ENCODE results near the gene ENPP4. TPM values are rescaled to one million over a fixed set of nuclear protein-coding genes. Genes with fewer than 3 reads are reported as not detected.
"Not testable (repeated sequence)": the region's sequence is repeated elsewhere in the genome, so short reads cannot be mapped to it uniquely, and the experiment has no call there.

ENPP4 gene
- total RNA-seq, 1 experiment from 2014 or later = 5.4 TPM

DNA sequence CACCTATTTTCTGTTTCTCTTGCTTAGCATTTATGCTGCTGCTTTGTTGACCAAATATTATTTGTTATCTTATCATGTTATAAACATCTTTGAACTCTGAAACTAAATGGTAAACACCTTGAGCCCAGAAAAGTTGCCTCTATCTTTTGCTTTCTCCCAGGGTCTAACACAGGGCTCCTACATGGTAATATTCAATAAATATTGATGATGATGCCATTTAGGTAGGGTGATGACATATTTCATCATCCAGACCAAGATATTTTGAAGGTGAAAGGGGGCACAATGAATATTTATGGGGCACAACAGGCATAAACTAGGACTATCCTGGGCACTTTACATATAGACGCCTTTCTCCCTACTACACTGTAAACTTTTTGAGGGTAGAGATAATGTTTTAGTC, 11.6 kb upstream of the ENPP4 start:
- intact Hi-C loops (cut with micrococcal nuclease; ENCODE audit: unreplicated experiment) (no loop called here), in situ Hi-C loops (cut with HindIII; ENCODE audit: low pct_unique_long_range_greater_than_20kb, low sequenced_read_pairs) (no loop called here)
- BruUV-seq (replicated peaks) = no TSS peak
- Histone ChIP-seq H3K27ac (ENCODE audit: low read length) (no peak overlapping the region), H3K4me1 (ENCODE audit: control insufficient read depth, insufficient read depth, low read length) (no peaks in the 10 kb centered on the region), H3K27me3 (ENCODE audit: control insufficient read depth, insufficient read depth, low read length) (no peaks in the 10 kb centered on the region), H3K4me3 (ENCODE audit: low read depth in 2 of 2, low read length in 2 of 2) (no peak overlapping the region), H3K36me3 (ENCODE audit: control insufficient read depth, insufficient read depth, low read length) (no peaks in the 10 kb centered on the region), H3K9me3 (ENCODE audit: control insufficient read depth, insufficient read depth, low read depth, low read length) (no peaks in the 10 kb centered on the region)
- CTCF ChIA-PET = no interaction called here
- no peak for TF ChIP-seq SIN3A (IDR thresholded peaks at IDR 0.05; ENCODE audit: borderline replicate concordance, insufficient read depth, low read depth, low read length)
- no peak for TF ChIP-seq TCF7L2 (IDR thresholded peaks at IDR 0.05; ENCODE audit: low read depth, low read length)
- no peak for TF ChIP-seq POLR2AphosphoS5 (IDR thresholded peaks at IDR 0.05; ENCODE audit: low read depth, low read length)
- TF ChIP-seq, protein P1, sequence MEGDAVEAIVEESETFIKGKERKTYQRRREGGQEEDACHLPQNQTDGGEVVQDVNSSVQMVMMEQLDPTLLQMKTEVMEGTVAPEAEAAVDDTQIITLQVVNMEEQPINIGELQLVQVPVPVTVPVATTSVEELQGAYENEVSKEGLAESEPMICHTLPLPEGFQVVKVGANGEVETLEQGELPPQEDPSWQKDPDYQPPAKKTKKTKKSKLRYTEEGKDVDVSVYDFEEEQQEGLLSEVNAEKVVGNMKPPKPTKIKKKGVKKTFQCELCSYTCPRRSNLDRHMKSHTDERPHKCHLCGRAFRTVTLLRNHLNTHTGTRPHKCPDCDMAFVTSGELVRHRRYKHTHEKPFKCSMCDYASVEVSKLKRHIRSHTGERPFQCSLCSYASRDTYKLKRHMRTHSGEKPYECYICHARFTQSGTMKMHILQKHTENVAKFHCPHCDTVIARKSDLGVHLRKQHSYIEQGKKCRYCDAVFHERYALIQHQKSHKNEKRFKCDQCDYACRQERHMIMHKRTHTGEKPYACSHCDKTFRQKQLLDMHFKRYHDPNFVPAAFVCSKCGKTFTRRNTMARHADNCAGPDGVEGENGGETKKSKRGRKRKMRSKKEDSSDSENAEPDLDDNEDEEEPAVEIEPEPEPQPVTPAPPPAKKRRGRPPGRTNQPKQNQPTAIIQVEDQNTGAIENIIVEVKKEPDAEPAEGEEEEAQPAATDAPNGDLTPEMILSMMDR (IDR thresholded peaks at IDR 0.05) = no peak
- TF ChIP-seq, protein P2, sequence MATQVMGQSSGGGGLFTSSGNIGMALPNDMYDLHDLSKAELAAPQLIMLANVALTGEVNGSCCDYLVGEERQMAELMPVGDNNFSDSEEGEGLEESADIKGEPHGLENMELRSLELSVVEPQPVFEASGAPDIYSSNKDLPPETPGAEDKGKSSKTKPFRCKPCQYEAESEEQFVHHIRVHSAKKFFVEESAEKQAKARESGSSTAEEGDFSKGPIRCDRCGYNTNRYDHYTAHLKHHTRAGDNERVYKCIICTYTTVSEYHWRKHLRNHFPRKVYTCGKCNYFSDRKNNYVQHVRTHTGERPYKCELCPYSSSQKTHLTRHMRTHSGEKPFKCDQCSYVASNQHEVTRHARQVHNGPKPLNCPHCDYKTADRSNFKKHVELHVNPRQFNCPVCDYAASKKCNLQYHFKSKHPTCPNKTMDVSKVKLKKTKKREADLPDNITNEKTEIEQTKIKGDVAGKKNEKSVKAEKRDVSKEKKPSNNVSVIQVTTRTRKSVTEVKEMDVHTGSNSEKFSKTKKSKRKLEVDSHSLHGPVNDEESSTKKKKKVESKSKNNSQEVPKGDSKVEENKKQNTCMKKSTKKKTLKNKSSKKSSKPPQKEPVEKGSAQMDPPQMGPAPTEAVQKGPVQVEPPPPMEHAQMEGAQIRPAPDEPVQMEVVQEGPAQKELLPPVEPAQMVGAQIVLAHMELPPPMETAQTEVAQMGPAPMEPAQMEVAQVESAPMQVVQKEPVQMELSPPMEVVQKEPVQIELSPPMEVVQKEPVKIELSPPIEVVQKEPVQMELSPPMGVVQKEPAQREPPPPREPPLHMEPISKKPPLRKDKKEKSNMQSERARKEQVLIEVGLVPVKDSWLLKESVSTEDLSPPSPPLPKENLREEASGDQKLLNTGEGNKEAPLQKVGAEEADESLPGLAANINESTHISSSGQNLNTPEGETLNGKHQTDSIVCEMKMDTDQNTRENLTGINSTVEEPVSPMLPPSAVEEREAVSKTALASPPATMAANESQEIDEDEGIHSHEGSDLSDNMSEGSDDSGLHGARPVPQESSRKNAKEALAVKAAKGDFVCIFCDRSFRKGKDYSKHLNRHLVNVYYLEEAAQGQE (IDR thresholded peaks at IDR 0.05; ENCODE audit: insufficient read depth in 1 of 2, low read depth in 2 of 2, low read length in 1 of 2) = no peak
- ATAC-seq (no peak), DNase-seq (ENCODE audit: low read depth, low spot score) (no peak)
- POLR2A ChIA-PET = no interaction called here

DNA sequence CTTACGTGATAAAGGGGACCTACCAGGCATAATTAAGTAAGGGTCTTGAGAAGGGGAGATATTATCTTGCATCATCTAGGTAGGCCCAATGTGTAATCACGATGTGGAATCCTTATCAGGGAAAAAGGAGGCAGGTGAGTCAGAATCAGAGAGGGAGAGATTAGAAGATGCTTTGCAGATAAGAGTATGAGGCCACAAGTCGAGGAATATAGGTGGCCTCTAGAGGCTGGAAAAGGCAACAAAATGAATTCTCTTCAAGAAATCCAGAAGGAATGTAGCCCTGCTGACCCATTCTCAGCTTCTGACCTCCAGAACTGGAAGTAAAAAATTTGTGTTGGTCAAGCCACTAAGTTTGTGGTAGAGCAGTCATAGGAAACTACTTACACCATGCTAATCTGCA, 11.0 kb upstream of the ENPP4 start:
- in situ Hi-C loops (cut with HindIII; ENCODE audit: low pct_unique_long_range_greater_than_20kb, low sequenced_read_pairs) (no loop called here), intact Hi-C loops (cut with micrococcal nuclease; ENCODE audit: unreplicated experiment) (no loop called here)
- TF ChIP-seq, protein P1 (IDR thresholded peaks at IDR 0.05) = no peak
- TF ChIP-seq POLR2AphosphoS5 (IDR thresholded peaks at IDR 0.05; ENCODE audit: low read depth, low read length) (no peak), TCF7L2 (IDR thresholded peaks at IDR 0.05; ENCODE audit: low read depth, low read length) (no peak), SIN3A (IDR thresholded peaks at IDR 0.05; ENCODE audit: borderline replicate concordance, insufficient read depth, low read depth, low read length) (no peak)
- TF ChIP-seq, protein P2 (IDR thresholded peaks at IDR 0.05; ENCODE audit: insufficient read depth in 1 of 2, low read depth in 2 of 2, low read length in 1 of 2) = no peak
- no peaks in the 10 kb centered on the region for H3K36me3 ChIP-seq (ENCODE audit: control insufficient read depth, insufficient read depth, low read length)
- no peaks in the 10 kb centered on the region for H3K4me1 ChIP-seq (ENCODE audit: control insufficient read depth, insufficient read depth, low read length)
- ChIA-PET POLR2A (no interaction called here), CTCF (no interaction called here)
- no peaks in the 10 kb centered on the region for H3K27me3 ChIP-seq (ENCODE audit: control insufficient read depth, insufficient read depth, low read length)
- ATAC-seq = no peak
- DNase-seq (ENCODE audit: low read depth, low spot score) = no peak
- no TSS peak for BruUV-seq (replicated peaks)
- H3K27ac ChIP-seq (ENCODE audit: low read length) = no peak overlapping the region
- no peaks in the 10 kb centered on the region for H3K9me3 ChIP-seq (ENCODE audit: control insufficient read depth, insufficient read depth, low read depth, low read length)
- no peak overlapping the region for H3K4me3 ChIP-seq (ENCODE audit: low read depth in 2 of 2, low read length in 2 of 2)

DNA sequence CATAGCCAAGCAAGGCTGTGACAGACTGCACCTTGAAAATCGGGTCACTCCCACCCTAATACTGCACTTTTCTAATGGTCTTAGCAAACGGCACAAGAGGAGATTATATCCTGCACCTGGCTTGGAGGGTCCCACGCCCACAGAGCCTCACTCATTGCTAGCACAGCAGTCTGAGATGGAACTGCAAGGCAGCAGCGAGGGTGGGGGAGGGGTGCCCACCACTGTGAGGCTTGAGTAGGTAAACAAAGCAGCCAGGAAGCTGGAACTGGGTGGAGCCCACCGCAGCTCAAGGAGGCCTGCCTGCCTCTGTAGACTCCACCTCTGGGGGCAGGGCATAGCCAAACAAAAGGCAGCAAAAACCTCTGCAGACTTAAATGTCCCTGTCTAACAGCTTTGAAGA, 10.1 kb upstream of the ENPP4 start:
- H3K27me3 ChIP-seq (ENCODE audit: control insufficient read depth, insufficient read depth, low read length); CTCF ChIA-PET; H3K9me3 ChIP-seq (ENCODE audit: control insufficient read depth, insufficient read depth, low read depth, low read length); POLR2A ChIA-PET; H3K36me3 ChIP-seq (ENCODE audit: control insufficient read depth, insufficient read depth, low read length); ATAC-seq; H3K27ac ChIP-seq (ENCODE audit: low read length); DNase-seq (ENCODE audit: low read depth, low spot score); BruUV-seq (replicated peaks); in situ Hi-C loops (cut with HindIII; ENCODE audit: low pct_unique_long_range_greater_than_20kb, low sequenced_read_pairs); intact Hi-C loops (cut with micrococcal nuclease; ENCODE audit: unreplicated experiment); H3K4me1 ChIP-seq (ENCODE audit: control insufficient read depth, insufficient read depth, low read length); H3K4me3 ChIP-seq (ENCODE audit: low read depth in 2 of 2, low read length in 2 of 2): not testable (repeated sequence)

Measured in Panc1 (cell line).